PC-3 (cell line): ENCODE measurements around the gene PAQR4.

Source experiments
- EZH2 ChIP-seq: fragments of 300-600 bp; sonication (generic); IDR thresholded peaks from one replicate; pipeline ENCODE4 v1.6.1; 2017; ENCODE audit warnings: antibody characterized with exemption, mild to moderate bottlenecking, low read length; ENCODE audit not compliant: unreplicated experiment
- EZH2phosphoT487 ChIP-seq: fragments of 300-600 bp; sonication (generic); IDR thresholded peaks from 2 replicates; pipeline ENCODE4 v1.6.1; 2018; ENCODE audit warnings: mild to moderate bottlenecking, antibody characterized with exemption, low read length, borderline replicate concordance
- TF ChIP-seq, protein P1 (sequence below): fragments of 300-600 bp; sonication (generic); conservative IDR thresholded peaks from 2 replicates; pipeline ENCODE4 v1.5.1; 2017; ENCODE audit warnings: antibody characterized with exemption, low read depth, mild to moderate bottlenecking, low read length

DNA sequence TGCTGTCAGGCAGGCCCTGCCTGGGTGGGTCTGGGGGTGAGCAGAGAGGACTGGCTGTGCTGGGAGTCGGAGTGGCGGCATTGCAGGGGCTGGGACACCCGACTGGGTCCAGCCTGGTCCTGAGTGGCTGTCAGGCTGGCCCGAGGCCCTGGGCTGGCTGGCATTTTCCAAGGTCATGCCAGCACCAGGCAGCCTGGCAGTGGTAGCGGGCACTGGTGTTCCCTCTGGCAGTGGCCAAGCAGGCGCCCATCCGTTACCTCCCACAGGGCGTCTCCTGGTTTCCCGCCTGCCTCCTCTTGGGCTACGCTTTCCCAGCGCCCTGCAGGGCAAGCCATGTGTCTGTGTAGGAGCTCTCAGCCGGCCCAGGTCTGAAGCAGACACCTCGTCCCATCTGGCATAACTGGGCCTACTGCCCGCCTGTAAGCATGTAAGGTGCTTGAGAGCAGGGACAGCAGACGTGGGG lies 16.8 kb downstream of the PAQR4 start:
- TF ChIP-seq, protein P1, sequence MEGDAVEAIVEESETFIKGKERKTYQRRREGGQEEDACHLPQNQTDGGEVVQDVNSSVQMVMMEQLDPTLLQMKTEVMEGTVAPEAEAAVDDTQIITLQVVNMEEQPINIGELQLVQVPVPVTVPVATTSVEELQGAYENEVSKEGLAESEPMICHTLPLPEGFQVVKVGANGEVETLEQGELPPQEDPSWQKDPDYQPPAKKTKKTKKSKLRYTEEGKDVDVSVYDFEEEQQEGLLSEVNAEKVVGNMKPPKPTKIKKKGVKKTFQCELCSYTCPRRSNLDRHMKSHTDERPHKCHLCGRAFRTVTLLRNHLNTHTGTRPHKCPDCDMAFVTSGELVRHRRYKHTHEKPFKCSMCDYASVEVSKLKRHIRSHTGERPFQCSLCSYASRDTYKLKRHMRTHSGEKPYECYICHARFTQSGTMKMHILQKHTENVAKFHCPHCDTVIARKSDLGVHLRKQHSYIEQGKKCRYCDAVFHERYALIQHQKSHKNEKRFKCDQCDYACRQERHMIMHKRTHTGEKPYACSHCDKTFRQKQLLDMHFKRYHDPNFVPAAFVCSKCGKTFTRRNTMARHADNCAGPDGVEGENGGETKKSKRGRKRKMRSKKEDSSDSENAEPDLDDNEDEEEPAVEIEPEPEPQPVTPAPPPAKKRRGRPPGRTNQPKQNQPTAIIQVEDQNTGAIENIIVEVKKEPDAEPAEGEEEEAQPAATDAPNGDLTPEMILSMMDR = no peak
- TF ChIP-seq EZH2 (no peak), EZH2phosphoT487 (no peak)
